ENCODE measurements around the gene SBF2.

SBF2 gene

GRCh38 chr11:10294290-10294953 is 403 bp upstream of the SBF2 start:
- Mint-ChIP-seq H3K4me3 (peak overlapping the region; percentile 77), H3K27ac (peak overlapping the region; percentile 5), H3K27me3 (peaks cover 38% of the 10 kb centered on the region)

GRCh38 chr11:10291801-10292638 is 2.0 kb downstream of the SBF2 start:
- no peak overlapping the region for H3K27ac Mint-ChIP-seq
- H3K9me3 Mint-ChIP-seq = no peaks in the 10 kb centered on the region
- H3K27me3 Mint-ChIP-seq = peaks cover 29% of the 10 kb centered on the region
- no peak overlapping the region for H3K4me3 Mint-ChIP-seq
- peaks cover 4% of the 10 kb centered on the region for H3K36me3 Mint-ChIP-seq (ENCODE audit: low read depth)
- peaks cover 27% of the 10 kb centered on the region for H3K4me1 Mint-ChIP-seq (ENCODE audit: low read depth)

More at GRCh38 chr11:10294290-10294953, 403 bp upstream of the SBF2 start:
- Mint-ChIP-seq H3K9me3 (no peaks in the 10 kb centered on the region), H3K36me3 (ENCODE audit: low read depth) (peaks cover 4% of the 10 kb centered on the region), H3K4me1 (ENCODE audit: low read depth) (peaks cover 41% of the 10 kb centered on the region)

- H3K27ac Mint-ChIP-seq = no peak overlapping the region
- no peak overlapping the region for H3K4me3 Mint-ChIP-seq
- peaks cover 4% of the 10 kb centered on the region for H3K36me3 Mint-ChIP-seq (ENCODE audit: low read depth)
- no peaks in the 10 kb centered on the region for H3K9me3 Mint-ChIP-seq
- peaks cover 21% of the 10 kb centered on the region for H3K4me1 Mint-ChIP-seq (ENCODE audit: low read depth)
- H3K27me3 Mint-ChIP-seq = peaks cover 8% of the 10 kb centered on the region
Measured at GRCh38 chr11:10289765-10290380, 4.1 kb downstream of the SBF2 start.

GRCh38 chr11:10288881-10289764 is 4.9 kb downstream of the SBF2 start:
- Mint-ChIP-seq H3K4me1 (ENCODE audit: low read depth) (peaks cover 19% of the 10 kb centered on the region), H3K27ac (no peak overlapping the region), H3K4me3 (no peak overlapping the region), H3K36me3 (ENCODE audit: low read depth) (peaks cover 4% of the 10 kb centered on the region), H3K9me3 (no peaks in the 10 kb centered on the region), H3K27me3 (peaks cover 6% of the 10 kb centered on the region)

GRCh38 chr11:10287766-10288715 is 6.0 kb downstream of the SBF2 start:
- Mint-ChIP-seq H3K4me3 (no peak overlapping the region), H3K36me3 (ENCODE audit: low read depth) (peaks cover 4% of the 10 kb centered on the region), H3K9me3 (no peaks in the 10 kb centered on the region), H3K4me1 (ENCODE audit: low read depth) (peaks cover 16% of the 10 kb centered on the region), H3K27ac (no peak overlapping the region), H3K27me3 (peaks cover 6% of the 10 kb centered on the region)

- peaks cover 9% of the 10 kb centered on the region for H3K4me1 Mint-ChIP-seq (ENCODE audit: low read depth)
- no peak overlapping the region for H3K4me3 Mint-ChIP-seq
- no peaks in the 10 kb centered on the region for H3K9me3 Mint-ChIP-seq
- H3K27me3 Mint-ChIP-seq = peaks cover 5% of the 10 kb centered on the region
- peaks cover 4% of the 10 kb centered on the region for H3K36me3 Mint-ChIP-seq (ENCODE audit: low read depth)
- no peak overlapping the region for H3K27ac Mint-ChIP-seq
Measured at GRCh38 chr11:10287140-10287539, 6.9 kb downstream of the SBF2 start.

GRCh38 chr11:10285148-10285802 is 8.7 kb downstream of the SBF2 start:
- H3K27me3 Mint-ChIP-seq = no peaks in the 10 kb centered on the region
- H3K27ac Mint-ChIP-seq = no peak overlapping the region
- H3K4me1 Mint-ChIP-seq (ENCODE audit: low read depth) = peaks cover 4% of the 10 kb centered on the region
- no peaks in the 10 kb centered on the region for H3K9me3 Mint-ChIP-seq
- H3K4me3 Mint-ChIP-seq = no peak overlapping the region
- no peaks in the 10 kb centered on the region for H3K36me3 Mint-ChIP-seq (ENCODE audit: low read depth)

- H3K4me1 Mint-ChIP-seq (ENCODE audit: low read depth) = peaks cover 4% of the 10 kb centered on the region
- H3K9me3 Mint-ChIP-seq = no peaks in the 10 kb centered on the region
- no peak overlapping the region for H3K27ac Mint-ChIP-seq
- H3K27me3 Mint-ChIP-seq = no peaks in the 10 kb centered on the region
- no peaks in the 10 kb centered on the region for H3K36me3 Mint-ChIP-seq (ENCODE audit: low read depth)
- H3K4me3 Mint-ChIP-seq = no peak overlapping the region
Measured at GRCh38 chr11:10283991-10284390, 10.0 kb downstream of the SBF2 start.

- Mint-ChIP-seq H3K4me3 (no peak overlapping the region), H3K36me3 (ENCODE audit: low read depth) (no peaks in the 10 kb centered on the region), H3K9me3 (no peaks in the 10 kb centered on the region), H3K4me1 (ENCODE audit: low read depth) (peaks cover 4% of the 10 kb centered on the region), H3K27ac (no peak overlapping the region), H3K27me3 (no peaks in the 10 kb centered on the region)
Measured at GRCh38 chr11:10282117-10282516, 11.9 kb downstream of the SBF2 start.

GRCh38 chr11:10275714-10276113 is 18.3 kb downstream of the SBF2 start:
- Mint-ChIP-seq H3K36me3 (ENCODE audit: low read depth) (no peaks in the 10 kb centered on the region), H3K9me3 (no peaks in the 10 kb centered on the region), H3K27me3 (no peaks in the 10 kb centered on the region), H3K4me1 (ENCODE audit: low read depth) (peaks cover 8% of the 10 kb centered on the region), H3K27ac (no peak overlapping the region), H3K4me3 (no peak overlapping the region)

- no peaks in the 10 kb centered on the region for H3K27me3 Mint-ChIP-seq
Measured at GRCh38 chr11:10274726-10275125, 19.3 kb downstream of the SBF2 start.

GRCh38 chr11:10273738-10274137 is 20.3 kb downstream of the SBF2 start:
- Mint-ChIP-seq H3K27me3 (no peaks in the 10 kb centered on the region), H3K36me3 (ENCODE audit: low read depth) (no peaks in the 10 kb centered on the region), H3K4me3 (no peak overlapping the region), H3K4me1 (ENCODE audit: low read depth) (peaks cover 8% of the 10 kb centered on the region), H3K9me3 (no peaks in the 10 kb centered on the region), H3K27ac (no peak overlapping the region)

More at GRCh38 chr11:10274726-10275125, 19.3 kb downstream of the SBF2 start:
- Mint-ChIP-seq H3K36me3 (ENCODE audit: low read depth) (no peaks in the 10 kb centered on the region), H3K4me3 (no peak overlapping the region), H3K4me1 (ENCODE audit: low read depth) (peaks cover 8% of the 10 kb centered on the region), H3K9me3 (no peaks in the 10 kb centered on the region), H3K27ac (no peak overlapping the region)

- Mint-ChIP-seq H3K36me3 (ENCODE audit: low read depth) (no peaks in the 10 kb centered on the region), H3K9me3 (no peaks in the 10 kb centered on the region), H3K27me3 (no peaks in the 10 kb centered on the region), H3K27ac (no peak overlapping the region), H3K4me1 (ENCODE audit: low read depth) (peaks cover 8% of the 10 kb centered on the region), H3K4me3 (no peak overlapping the region)
Measured at GRCh38 chr11:10272132-10272531, 21.9 kb downstream of the SBF2 start.

Measured in stimulated activated naive CD8-positive, alpha-beta T cell treated with anti-CD3 and anti-CD28 coated beads, Interleukin-15, Interleukin-2, amounts not matched to agents 100 ng/mL and 50 ng/mL, for 24 hours (primary cell).